DMS53 treated with DMSO at 0.1 percent for 48 hours (cell line): ENCODE results near the gene TRABD2B.

Source experiments
- DNase-seq: peaks from one replicate; lab custom pipeline; 2025; ENCODE audit not compliant: unreplicated experiment; lab: John Stamatoyannopoulos, UW

Gene TRABD2B

GRCh38 chr1:48022306-48022705, 25.1 kb upstream of the TRABD2B start:
- DNase-seq: no peak

- DNase-seq: no peak
Measured at GRCh38 chr1:48021792-48022191, 24.6 kb upstream of the TRABD2B start.

GRCh38 chr1:48019714-48020315, 22.6 kb upstream of the TRABD2B start:
- no peak for DNase-seq

GRCh38 chr1:48018799-48019198, 21.6 kb upstream of the TRABD2B start:
- DNase-seq: no peak

GRCh38 chr1:48017716-48018115, 20.5 kb upstream of the TRABD2B start:
- no peak for DNase-seq

- DNase-seq: no peak
Measured at GRCh38 chr1:48016515-48016914, 19.3 kb upstream of the TRABD2B start.

GRCh38 chr1:48013270-48013669, 16.1 kb upstream of the TRABD2B start:
- no peak for DNase-seq

- no peak for DNase-seq
Measured at GRCh38 chr1:48007047-48007446, 9.9 kb upstream of the TRABD2B start.

- no peak for DNase-seq
Measured at GRCh38 chr1:48006264-48006663, 9.1 kb upstream of the TRABD2B start.

- DNase-seq: no peak
Measured at GRCh38 chr1:48005253-48006117, 8.3 kb upstream of the TRABD2B start.

- DNase-seq: no peak
Measured at GRCh38 chr1:48003741-48004531, 6.8 kb upstream of the TRABD2B start.

- DNase-seq: no peak
Measured at GRCh38 chr1:48002142-48002541, 5.0 kb upstream of the TRABD2B start.

- no peak for DNase-seq
Measured at GRCh38 chr1:48001696-48002095, 4.5 kb upstream of the TRABD2B start.

GRCh38 chr1:48000883-48001282, 3.7 kb upstream of the TRABD2B start:
- no peak for DNase-seq

- DNase-seq: no peak
Measured at GRCh38 chr1:47999097-47999496, 1.9 kb upstream of the TRABD2B start.

- DNase-seq: no peak
Measured at GRCh38 chr1:47998396-47998990, 1.3 kb upstream of the TRABD2B start.

GRCh38 chr1:47996406-47997226, 569 bp downstream of the TRABD2B start:
- no peak for DNase-seq

- DNase-seq: no peak
Measured at GRCh38 chr1:47996060-47996405, 1.2 kb downstream of the TRABD2B start.

GRCh38 chr1:47995306-47996050, 1.7 kb downstream of the TRABD2B start:
- no peak for DNase-seq
